GM12872 (cell line): ENCODE results near the gene ZNF485.

Source experiments
- CTCF ChIP-seq: IDR thresholded peaks from 3 replicates; pipeline ENCODE4 v1.5.1; 2011; ENCODE audit warnings: low read depth, mild to moderate bottlenecking, low read length, moderate library complexity; ENCODE audit not compliant: insufficient read depth

Gene ZNF485

GRCh38 chr10:43574906-43575305 lies 31.3 kb upstream of the ZNF485 start:
- no peak for TF ChIP-seq CTCF

GRCh38 chr10:43576062-43576461 lies 30.2 kb upstream of the ZNF485 start:
- TF ChIP-seq CTCF: no peak

GRCh38 chr10:43576580-43576979 lies 29.7 kb upstream of the ZNF485 start:
- no peak for TF ChIP-seq CTCF

- no peak for TF ChIP-seq CTCF
Measured at GRCh38 chr10:43584051-43584450, 22.2 kb upstream of the ZNF485 start.

- TF ChIP-seq CTCF: no peak
Measured at GRCh38 chr10:43585046-43585445, 21.2 kb upstream of the ZNF485 start.

- TF ChIP-seq CTCF: no peak
Measured at GRCh38 chr10:43585981-43586729, 20.1 kb upstream of the ZNF485 start.

- TF ChIP-seq CTCF: no peak
Measured at GRCh38 chr10:43591303-43591904, 14.8 kb upstream of the ZNF485 start.
